Germinal center (tissue), 1 donor: ENCODE results near the gene NAP1L4.
A peak's percentile ranks its signal among the peaks of the same experiment; 100 is the strongest.

Experiments used
- DNase-seq: peaks from one replicate; pipeline ENCODE4 v3.0.0; 2012; ENCODE audit warnings: mixed read lengths, low spot score

NAP1L4 gene

GRCh38 chr11:2992997-2993325, 832 bp upstream of the NAP1L4 start:
- peak; percentile 43 for DNase-seq

- no peak for DNase-seq
These were observed 486 bp downstream of the NAP1L4 start for GRCh38 chr11:2991452-2992233.

GRCh38 chr11:2990617-2991451, 1.3 kb downstream of the NAP1L4 start:
- DNase-seq = peak; percentile 31

GRCh38 chr11:2989551-2989950, 2.6 kb downstream of the NAP1L4 start:
- DNase-seq = peak; percentile 22

- no peak for DNase-seq
These were observed 3.1 kb downstream of the NAP1L4 start for GRCh38 chr11:2989006-2989405.

- DNase-seq = no peak
These were observed 4.0 kb downstream of the NAP1L4 start for GRCh38 chr11:2987881-2988861.

GRCh38 chr11:2983908-2984307, 8.2 kb downstream of the NAP1L4 start:
- no peak for DNase-seq

- DNase-seq = no peak
These were observed 9.9 kb downstream of the NAP1L4 start for GRCh38 chr11:2982214-2982613.

GRCh38 chr11:2981130-2981529, 11.0 kb downstream of the NAP1L4 start:
- DNase-seq = no peak

- no peak for DNase-seq
These were observed 11.8 kb downstream of the NAP1L4 start for GRCh38 chr11:2980168-2980840.

GRCh38 chr11:2977113-2977512, 15.0 kb downstream of the NAP1L4 start:
- DNase-seq = no peak

- DNase-seq = no peak
These were observed 15.7 kb downstream of the NAP1L4 start for GRCh38 chr11:2976294-2977063.

- DNase-seq = peak; percentile 54
These were observed 16.5 kb downstream of the NAP1L4 start for GRCh38 chr11:2975594-2975993.

GRCh38 chr11:2974272-2974671, 17.9 kb downstream of the NAP1L4 start:
- no peak for DNase-seq

- DNase-seq = no peak
These were observed 23.7 kb downstream of the NAP1L4 start for GRCh38 chr11:2968341-2968900.

- DNase-seq = no peak
These were observed 27.3 kb downstream of the NAP1L4 start for GRCh38 chr11:2964782-2965181.

GRCh38 chr11:2963761-2964160, 28.4 kb downstream of the NAP1L4 start:
- no peak for DNase-seq

- DNase-seq = no peak
These were observed 28.9 kb downstream of the NAP1L4 start for GRCh38 chr11:2963112-2963754.

GRCh38 chr11:2961080-2961479, 31.0 kb downstream of the NAP1L4 start:
- DNase-seq = no peak

- no peak for DNase-seq
These were observed 32.0 kb downstream of the NAP1L4 start for GRCh38 chr11:2960139-2960538.
